Activated naive CD4-positive, alpha-beta T cell (primary cell): ENCODE results near the gene LIPI.
"Not testable (repeated sequence)": the region's sequence is repeated elsewhere in the genome, so short reads cannot be mapped to it uniquely, and the experiment has no call there.

Experiments
- DNase-seq, 4 experiments: peaks; one replicate each; lab custom pipeline; 2025; lab: John Stamatoyannopoulos, UW

Gene LIPI

GRCh38 chr21:14210738-14211137 is at the start of gene LIPI:
Gene LIPI, minus strand, starts transcription at chr21:14210955. Its CDS starts 110 bp downstream, at chr21:14210845.
- no peak for DNase-seq

GRCh38 chr21:14260174-14260764 is 49.5 kb upstream of the LIPI start:
- DNase-seq, result no peak

GRCh38 chr21:14259747-14260146 is 49.0 kb upstream of the LIPI start:
- no peak for DNase-seq

- DNase-seq, result no peak
Measured at GRCh38 chr21:14251336-14251735, 40.6 kb upstream of the LIPI start.

GRCh38 chr21:14245711-14246110 is 35.0 kb upstream of the LIPI start:
- DNase-seq, result no peak

GRCh38 chr21:14244911-14245310 is 34.2 kb upstream of the LIPI start:
- DNase-seq, result no peak

- no peak for DNase-seq
Measured at GRCh38 chr21:14243874-14244273, 33.1 kb upstream of the LIPI start.

GRCh38 chr21:14243461-14243860 is 32.7 kb upstream of the LIPI start:
- no peak for DNase-seq

GRCh38 chr21:14241297-14241696 is 30.5 kb upstream of the LIPI start:
- no peak for DNase-seq

- no peak for DNase-seq
Measured at GRCh38 chr21:14239281-14239680, 28.5 kb upstream of the LIPI start.

GRCh38 chr21:14236180-14236579 is 25.4 kb upstream of the LIPI start:
- no peak for DNase-seq

- DNase-seq, result no peak
Measured at GRCh38 chr21:14235101-14235500, 24.3 kb upstream of the LIPI start.

GRCh38 chr21:14229399-14229798 is 18.6 kb upstream of the LIPI start:
- no peak for DNase-seq

- DNase-seq, result no peak
Measured at GRCh38 chr21:14223365-14223764, 12.6 kb upstream of the LIPI start.

GRCh38 chr21:14215971-14216641 is 5.4 kb upstream of the LIPI start, which contains the start of gene RBM11:
Gene RBM11, plus strand, starts transcription at chr21:14216157. Its CDS starts 30 bp downstream, at chr21:14216187.
- peak; percentile 30 to 83 (median 69) for DNase-seq

GRCh38 chr21:14213164-14213563 is 2.4 kb upstream of the LIPI start:
- DNase-seq, result no peak

GRCh38 chr21:14206222-14206621 is 4.5 kb downstream of the LIPI start:
- no peak for DNase-seq

GRCh38 chr21:14166463-14167223 is 44.1 kb downstream of the LIPI start:
- DNase-seq, result not testable (repeated sequence)

- no peak for DNase-seq
Measured at GRCh38 chr21:14143999-14144398, 66.8 kb downstream of the LIPI start.

GRCh38 chr21:14124266-14124665 is 86.5 kb downstream of the LIPI start:
- no peak for DNase-seq

- no peak for DNase-seq
Measured at GRCh38 chr21:14121719-14122118, 89.0 kb downstream of the LIPI start.

- DNase-seq, result peak in 1 of 4 experiments; percentile 3
Measured at GRCh38 chr21:14120091-14120734, 90.5 kb downstream of the LIPI start.

GRCh38 chr21:14119038-14119437 is 91.7 kb downstream of the LIPI start:
- no peak for DNase-seq
